ENCODE data around the gene PPP2R3C.

- no peak for TF ChIP-seq POLR2AphosphoS5 (IDR thresholded peaks at IDR 0.05; ENCODE audit: borderline replicate concordance, low read depth, low read length)
- no peak for TF ChIP-seq EZH2 (IDR thresholded peaks at IDR 0.05)
Observed at GRCh38 chr14:35144029-35144428, 22.2 kb upstream of the PPP2R3C start.

All from SK-N-MC (cell line).